K562 (cell line): ENCODE data around the gene LANCL1.

Source experiments
- EZH2 ChIP-seq: IDR thresholded peaks from 2 replicates; pipeline ENCODE4 v1.6.1; 2012; ENCODE audit warnings: low read depth, mild to moderate bottlenecking, inconsistent platforms, low read length, borderline replicate concordance
- ZNF143 ChIP-seq: sonication (generic); formaldehyde crosslinking; IDR thresholded peaks from 2 replicates; pipeline ENCODE4 v1.9.0; 2022; ENCODE audit warnings: mild to moderate bottlenecking, missing genetic modification reagents

DNA sequence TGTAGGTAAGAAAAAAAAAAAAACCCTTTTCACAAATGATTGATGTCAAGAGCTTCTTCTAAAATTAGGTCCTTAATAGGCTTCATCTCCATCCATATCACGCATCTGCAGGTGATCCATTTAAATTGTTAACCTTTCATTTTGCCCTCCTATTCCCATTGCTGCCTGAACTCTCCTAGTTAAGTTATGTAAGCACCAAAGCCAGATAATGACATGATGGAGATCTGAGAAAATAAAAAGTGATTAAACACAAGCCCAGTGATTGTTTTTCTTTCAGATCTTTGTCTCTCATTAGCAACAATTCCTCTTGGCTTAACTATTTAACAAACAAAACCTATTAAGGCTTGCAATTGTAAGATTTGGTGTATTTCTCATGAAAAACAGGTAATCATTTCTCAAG, 20.0 kb downstream of the LANCL1 start:
- no peak for TF ChIP-seq ZNF143 (CRISPR knock-in tag)
- no peak for TF ChIP-seq EZH2
